T-helper 2 cell treated with Interferon-gamma antibody and Interleukin-4, amounts not matched to agents 5 μg/mL and 100 μg/mL, for 36 hours (primary cell): ENCODE data around the gene MTA2.

ENCODE experiments used
- DNase-seq: peaks from one replicate; pipeline ENCODE4 v3.0.0; 2021; ENCODE audit warnings: low spot score
- H3K27ac Mint-ChIP-seq: one replicate; pipeline ENCODE4 v1.8.0; 2021; ENCODE audit warnings: mild to moderate bottlenecking, mixed read lengths
- H3K27me3 Mint-ChIP-seq: one replicate; pipeline ENCODE4 v1.8.0; 2021; ENCODE audit warnings: low read depth, mixed read lengths
- H3K36me3 Mint-ChIP-seq: one replicate; pipeline ENCODE4 v1.8.0; 2021; ENCODE audit warnings: low read depth, mixed read lengths
- H3K4me1 Mint-ChIP-seq: one replicate; pipeline ENCODE4 v1.8.0; 2021; ENCODE audit warnings: low read depth, mixed read lengths
- H3K4me3 Mint-ChIP-seq: one replicate; pipeline ENCODE4 v1.8.0; 2022; ENCODE audit warnings: mild to moderate bottlenecking, moderate library complexity, mixed read lengths
- H3K9me3 Mint-ChIP-seq: one replicate; pipeline ENCODE4 v1.8.0; 2021; ENCODE audit warnings: mixed read lengths

The MTA2 gene

DNA sequence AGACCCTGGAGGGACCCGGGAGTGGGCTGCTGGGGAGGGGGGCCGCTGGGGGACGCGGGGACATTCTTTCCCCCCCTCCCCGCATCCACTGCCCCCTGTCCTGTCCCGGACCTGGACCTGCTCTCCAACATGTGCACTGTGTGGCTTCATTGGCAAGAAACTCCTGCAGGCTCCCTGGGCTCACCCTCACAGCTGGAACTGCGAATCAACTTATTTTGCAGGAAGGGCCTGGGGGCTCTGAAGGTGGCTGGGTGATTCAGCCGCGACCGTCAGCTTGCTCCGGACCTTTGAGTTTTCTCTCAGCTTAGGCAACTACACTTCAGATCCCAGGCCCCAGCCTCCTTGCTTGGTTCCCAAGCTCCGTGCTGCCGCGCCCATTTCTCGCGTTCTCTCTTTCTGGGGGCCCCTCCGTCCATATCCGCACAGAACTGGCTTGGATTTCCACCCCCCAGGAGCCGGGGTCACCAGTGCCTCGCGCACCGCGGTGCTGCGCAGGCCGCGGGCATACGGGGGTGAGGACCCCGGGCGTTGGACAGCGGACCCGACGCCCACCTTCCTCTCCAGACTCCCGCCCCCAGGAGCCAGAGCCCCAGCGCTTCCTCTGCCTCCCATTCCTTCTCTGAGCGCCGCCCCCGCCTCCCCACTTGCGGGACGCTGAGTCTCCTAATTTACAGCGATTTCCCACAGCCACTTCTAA lies 54.6 kb downstream of the MTA2 start:
- Mint-ChIP-seq H3K27me3 (peaks cover 6% of the 10 kb centered on the region), H3K4me1 (peaks cover 52% of the 10 kb centered on the region), H3K9me3 (no peaks in the 10 kb centered on the region), H3K36me3 (peaks cover 9% of the 10 kb centered on the region), H3K4me3 (peak overlapping the region; percentile 81), H3K27ac (peak overlapping the region; percentile 75)
- no peak for DNase-seq

DNA sequence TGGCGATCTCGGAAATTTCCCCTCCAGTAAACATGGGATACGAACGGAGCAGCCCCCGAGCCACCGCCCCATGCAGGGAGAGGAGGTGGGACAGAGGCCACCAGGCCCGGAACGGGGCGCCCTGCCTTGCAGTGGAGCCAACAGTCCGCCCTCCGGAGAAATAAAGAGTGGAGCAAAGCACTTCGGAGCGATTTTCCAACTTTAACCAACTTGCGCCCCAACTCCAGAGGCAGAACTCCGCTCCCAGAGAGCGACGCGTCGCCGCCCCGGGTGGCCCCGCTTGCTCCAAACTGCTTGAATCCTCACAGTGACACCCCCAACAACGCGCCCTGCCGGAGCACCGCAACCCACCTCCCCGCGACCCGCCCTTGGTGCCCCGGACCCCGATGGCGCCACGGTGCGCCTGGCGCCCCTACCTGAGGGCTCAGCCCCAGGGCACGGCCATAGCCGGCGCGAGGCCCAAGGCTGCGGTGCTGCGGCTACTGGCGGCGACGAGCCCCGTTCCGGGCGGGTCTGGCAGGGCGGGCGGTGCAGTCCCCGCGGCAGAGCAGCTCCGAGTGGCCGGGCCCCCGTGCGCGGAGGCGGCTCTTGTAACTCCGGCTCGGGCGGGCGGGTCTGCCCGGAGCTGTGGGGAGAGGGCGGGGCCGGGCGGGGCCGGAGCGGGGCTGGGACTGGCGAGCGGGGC lies 55.3 kb downstream of the MTA2 start, which contains the start of gene AHNAK:
Gene AHNAK, minus strand, starts transcription at position 563 of the 685 bp plus-strand sequence. CDS start 10,708 bp downstream, outside the sequence.
- peaks cover 15% of the 10 kb centered on the region for H3K36me3 Mint-ChIP-seq
- DNase-seq, result peak; percentile 83
- peak within 1 kb of the TSS; percentile 92 for H3K27ac Mint-ChIP-seq
- peaks cover 52% of the 10 kb centered on the region for H3K4me1 Mint-ChIP-seq
- peaks cover 6% of the 10 kb centered on the region for H3K27me3 Mint-ChIP-seq
- H3K9me3 Mint-ChIP-seq, result no peaks in the 10 kb centered on the region
- H3K4me3 Mint-ChIP-seq, result peak within 1 kb of the TSS; percentile 96

DNA sequence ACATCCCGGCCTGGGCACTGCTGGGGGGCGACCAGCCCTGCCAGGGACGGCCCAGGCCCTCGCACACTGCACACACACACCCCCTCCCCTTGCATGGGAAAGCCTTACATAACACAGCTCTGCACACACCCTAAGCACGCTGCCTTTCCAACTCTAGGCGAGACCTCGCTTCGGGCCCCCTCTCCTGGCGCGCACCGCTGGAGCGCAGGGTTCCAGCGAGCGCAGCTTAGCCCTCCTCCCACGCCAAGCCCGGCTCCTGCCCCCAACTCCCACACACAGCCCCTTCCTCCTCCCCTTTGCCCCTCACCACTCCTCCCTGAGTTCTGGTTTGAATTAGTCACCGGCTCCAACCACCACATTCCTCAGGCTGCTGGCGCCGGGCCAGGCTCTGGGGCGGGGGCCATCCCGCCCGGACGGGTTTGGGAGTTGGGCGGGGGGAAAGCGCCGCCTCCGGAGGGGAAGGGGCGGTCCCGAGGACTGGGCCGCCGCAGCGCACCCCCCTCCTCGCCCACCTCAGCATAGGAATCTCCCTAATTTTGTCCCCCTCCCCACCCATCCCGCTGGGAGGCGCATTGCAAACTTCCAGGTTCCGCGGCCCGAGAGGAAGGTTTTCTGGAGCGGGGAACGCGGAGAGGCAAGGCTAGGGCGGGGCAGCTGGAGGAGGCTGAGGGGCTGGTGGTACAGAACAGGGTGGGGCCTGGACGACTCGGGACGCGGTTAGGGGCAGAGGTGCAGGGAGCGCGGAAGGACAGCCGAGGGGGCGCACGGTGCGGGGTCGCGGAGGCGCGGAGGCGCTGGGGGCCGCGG lies 56.0 kb downstream of the MTA2 start:
- H3K36me3 Mint-ChIP-seq, result peaks cover 19% of the 10 kb centered on the region
- peaks cover 6% of the 10 kb centered on the region for H3K27me3 Mint-ChIP-seq
- peaks cover 53% of the 10 kb centered on the region for H3K4me1 Mint-ChIP-seq
- H3K27ac Mint-ChIP-seq, result peak overlapping the region; percentile 92
- no peaks in the 10 kb centered on the region for H3K9me3 Mint-ChIP-seq
- DNase-seq, result peak; percentile 76
- peak overlapping the region; percentile 96 for H3K4me3 Mint-ChIP-seq

DNA sequence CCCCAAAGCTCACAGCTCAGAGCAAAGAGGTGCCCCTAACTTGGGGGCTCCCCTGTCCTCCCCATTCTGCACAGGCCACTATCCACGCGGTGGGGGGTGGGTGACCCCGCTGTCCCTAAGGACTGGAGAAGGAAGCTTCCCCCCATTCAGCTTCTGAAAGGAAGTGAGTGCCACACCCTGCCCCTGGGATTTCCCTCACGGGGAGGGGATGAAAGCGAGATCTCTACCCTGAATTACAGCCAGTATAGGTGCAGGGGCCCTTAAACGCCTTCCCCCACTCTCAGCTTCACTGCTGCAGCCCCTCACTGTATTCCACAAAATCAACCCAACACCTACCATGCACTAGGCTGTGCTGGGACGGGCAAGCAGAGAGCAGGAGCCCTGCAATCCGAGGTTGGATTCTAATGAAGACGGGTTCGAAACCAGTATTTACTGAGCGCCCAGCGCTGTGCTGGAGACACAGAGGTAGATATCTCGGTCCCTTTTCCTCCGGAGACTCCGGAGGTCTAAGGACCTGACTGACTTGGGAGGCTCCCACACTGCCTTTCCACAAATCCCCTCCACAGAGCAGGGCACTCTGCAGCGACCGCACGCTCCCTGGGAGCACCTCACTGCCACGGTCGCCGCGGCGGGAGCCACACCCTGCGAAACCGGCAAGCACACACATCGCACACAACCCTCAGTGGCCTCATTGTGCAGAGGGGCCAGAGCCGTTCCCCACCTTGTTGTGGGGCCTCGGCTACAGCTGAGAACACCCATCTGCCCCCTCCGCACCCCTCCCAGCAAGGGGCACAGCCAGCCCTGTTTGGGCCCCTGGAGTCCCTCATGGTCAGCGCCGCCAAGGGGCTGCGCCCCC lies 56.9 kb downstream of the MTA2 start:
- Mint-ChIP-seq H3K36me3 (peaks cover 19% of the 10 kb centered on the region), H3K9me3 (no peaks in the 10 kb centered on the region), H3K4me3 (peak overlapping the region; percentile 96), H3K4me1 (peaks cover 50% of the 10 kb centered on the region), H3K27ac (peak overlapping the region; percentile 84), H3K27me3 (peaks cover 6% of the 10 kb centered on the region)
- DNase-seq, result peak; percentile 39

DNA sequence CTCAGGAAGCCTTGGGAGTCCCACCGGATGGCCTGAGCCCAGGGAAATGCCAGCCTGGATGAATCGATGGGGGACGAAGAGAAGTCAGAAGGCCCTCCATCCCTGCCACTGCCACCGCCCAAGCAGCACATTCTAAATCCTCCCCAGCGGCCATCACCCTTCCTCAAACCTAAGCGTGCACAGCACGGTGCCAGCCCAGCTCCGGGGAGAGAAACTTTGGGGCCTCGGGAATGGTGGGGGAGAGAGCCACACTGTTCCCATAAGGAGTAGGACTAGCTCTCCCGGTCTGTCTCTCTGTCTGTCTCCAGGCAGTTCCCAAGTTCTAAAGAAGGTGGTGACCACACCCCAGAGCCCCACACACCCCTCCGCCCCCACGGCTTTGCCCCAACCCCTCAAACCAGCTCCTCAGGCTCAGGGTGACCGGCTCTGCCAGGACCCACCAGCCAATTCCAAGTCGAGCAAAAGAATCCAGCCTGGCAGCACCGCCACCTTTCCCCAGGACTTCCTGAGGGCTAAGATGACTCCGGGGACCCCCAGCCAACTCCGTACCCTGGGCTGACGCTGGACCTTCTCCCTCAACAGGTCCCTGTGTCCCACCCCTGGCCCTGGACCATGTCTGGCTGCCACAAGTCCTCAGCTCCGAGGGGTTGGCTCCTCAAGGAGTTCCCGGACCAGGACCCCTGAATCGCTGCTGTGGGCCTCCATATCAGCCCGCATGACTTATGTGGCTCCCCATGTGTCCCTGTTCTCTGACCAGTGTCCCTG lies 57.8 kb downstream of the MTA2 start:
- H3K36me3 Mint-ChIP-seq, result peaks cover 19% of the 10 kb centered on the region
- H3K27ac Mint-ChIP-seq, result peak overlapping the region; percentile 84
- DNase-seq, result no peak
- no peaks in the 10 kb centered on the region for H3K9me3 Mint-ChIP-seq
- H3K4me3 Mint-ChIP-seq, result peak overlapping the region; percentile 96
- peaks cover 6% of the 10 kb centered on the region for H3K27me3 Mint-ChIP-seq
- peaks cover 52% of the 10 kb centered on the region for H3K4me1 Mint-ChIP-seq
